Endothelial cell of hepatic sinusoid (primary cell): Measurements from ENCODE around the gene S100A14.
"Not testable (repeated sequence)": the region's sequence is repeated elsewhere in the genome, so short reads cannot be mapped to it uniquely, and the experiment has no call there.

Experiments
- in situ Hi-C: cut with HindIII; loops from 2 replicates; pipeline ENCODE4 v1.10.0; 2017; ENCODE audit warnings: low sequenced_read_pairs

Gene S100A14

DNA sequence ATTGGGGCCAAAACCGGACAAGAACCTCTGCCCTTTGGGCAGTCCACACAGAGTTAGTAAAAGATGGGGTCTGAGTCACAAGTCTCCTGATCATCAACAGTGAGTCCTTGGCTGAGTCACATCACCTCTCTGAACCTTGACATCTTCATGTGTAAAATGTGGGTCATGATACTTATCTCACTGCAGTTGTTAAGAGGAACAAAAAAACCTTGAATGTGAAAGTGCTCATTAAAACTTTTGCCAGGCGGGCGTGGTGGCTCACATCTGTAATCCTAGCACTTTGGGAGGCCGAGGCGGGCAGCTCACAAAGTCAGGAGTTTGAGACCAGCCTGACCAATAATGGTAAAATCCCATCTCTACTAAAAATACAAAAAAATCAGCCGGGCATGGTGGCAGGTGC lies 18.9 kb downstream of the S100A14 start:
- in situ Hi-C loops = no loop called here

GRCh38 chr1:153592748-153593147 lies 23.4 kb downstream of the S100A14 start:
- in situ Hi-C loops = no loop called here

GRCh38 chr1:153588482-153588881 lies 27.6 kb downstream of the S100A14 start:
- in situ Hi-C loops = no loop called here

DNA sequence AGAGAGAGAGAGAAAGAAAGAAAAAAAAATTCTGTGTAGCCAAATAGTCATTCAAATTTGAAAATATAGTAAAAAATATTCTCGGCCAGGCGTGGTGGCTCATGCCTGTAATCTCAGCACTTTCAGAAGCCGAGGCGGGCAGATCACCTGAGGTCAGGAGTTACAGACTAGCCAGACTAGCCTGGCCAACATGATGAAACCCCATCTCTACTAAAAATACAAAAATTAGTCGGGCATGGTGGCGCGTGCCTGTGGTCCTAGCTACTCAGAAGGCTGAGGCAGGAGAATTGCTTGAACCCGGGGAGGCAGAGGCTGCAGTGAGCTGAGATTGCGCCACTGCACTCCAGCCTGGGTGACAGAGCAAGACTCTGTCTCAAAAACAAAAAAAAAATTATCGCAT lies 28.1 kb downstream of the S100A14 start:
- in situ Hi-C loops = not testable (repeated sequence)

- in situ Hi-C loops = no loop called here
Measured at GRCh38 chr1:153587314-153587713, 28.8 kb downstream of the S100A14 start.

DNA sequence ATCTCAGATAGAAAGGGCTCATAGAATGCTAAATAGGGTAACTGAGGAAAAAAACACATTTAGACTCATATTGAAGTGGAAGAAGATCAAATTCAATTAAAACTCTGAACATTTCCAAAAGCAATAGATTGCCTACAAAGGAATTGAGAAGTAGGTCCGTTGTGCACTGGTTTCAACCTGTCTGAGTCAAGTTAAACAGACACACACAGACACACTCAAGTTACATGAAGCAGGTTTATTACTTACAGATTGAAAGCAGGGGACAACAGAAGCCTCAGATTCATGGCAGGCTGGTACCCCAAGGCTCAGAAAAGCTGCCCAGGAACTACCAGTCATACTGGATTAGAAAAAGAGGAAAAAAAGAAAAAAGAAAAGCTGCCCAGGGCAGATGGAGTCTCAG lies 29.8 kb downstream of the S100A14 start:
- in situ Hi-C loops = no loop called here

DNA sequence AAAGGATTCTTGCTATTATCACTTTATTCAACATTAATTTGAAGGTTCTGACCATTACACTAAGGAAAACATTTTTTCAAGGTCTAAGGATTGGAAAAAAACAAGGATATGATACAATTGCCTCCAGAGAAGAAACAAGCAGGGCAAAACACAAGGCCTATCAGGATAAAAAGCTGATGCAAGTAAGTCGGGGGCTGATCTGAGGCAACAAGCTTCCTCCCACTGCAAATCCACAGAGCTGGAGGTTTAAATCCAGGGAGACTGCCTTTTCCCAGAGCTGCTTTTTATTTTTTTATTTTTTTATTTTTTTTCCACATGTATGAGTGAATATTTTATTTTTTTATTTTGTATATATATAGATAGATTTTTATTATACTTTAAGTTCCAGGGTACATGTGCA lies 31.1 kb downstream of the S100A14 start:
- in situ Hi-C loops = no loop called here

GRCh38 chr1:153583976-153584375 lies 32.1 kb downstream of the S100A14 start:
- in situ Hi-C loops = no loop called here

DNA sequence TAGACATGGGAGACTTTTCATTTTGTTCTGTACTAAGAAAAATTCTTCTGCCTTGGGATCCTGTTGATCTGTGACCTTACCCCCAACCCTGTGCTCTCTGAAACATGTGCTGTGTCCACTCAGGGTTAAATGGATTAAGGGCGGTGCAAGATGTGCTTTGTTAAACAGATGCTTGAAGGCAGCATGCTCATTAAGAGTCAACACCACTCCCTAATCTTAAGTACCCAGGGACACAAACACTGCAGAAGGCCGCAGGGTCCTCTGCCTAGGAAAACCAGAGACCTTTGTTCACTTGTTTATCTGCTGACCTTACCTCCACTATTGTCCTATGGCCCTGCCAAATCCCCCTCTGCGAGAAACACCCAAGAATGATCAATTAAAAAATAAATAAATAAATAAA lies 32.6 kb downstream of the S100A14 start:
- in situ Hi-C loops = not testable (repeated sequence)

DNA sequence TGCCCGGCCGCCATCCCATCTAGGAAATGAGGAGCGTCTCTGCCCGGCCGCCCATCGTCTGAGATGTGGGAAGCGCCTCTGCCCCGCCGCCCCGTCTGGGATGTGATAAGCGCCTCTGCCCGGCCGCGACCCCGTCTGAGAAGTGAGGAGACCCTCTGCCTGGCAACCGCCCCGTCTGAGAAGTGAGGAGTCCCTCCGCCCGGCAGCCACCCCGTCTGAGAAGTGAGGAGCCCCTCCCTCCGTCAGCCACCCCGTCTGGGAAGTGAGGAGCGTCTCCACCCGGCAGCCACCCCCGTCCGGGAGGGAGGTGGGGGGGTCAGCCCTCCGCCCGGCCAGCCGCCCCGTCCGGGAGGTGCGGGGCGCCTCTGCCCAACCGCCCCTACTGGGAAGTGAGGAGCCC lies 33.3 kb downstream of the S100A14 start:
- in situ Hi-C loops = not testable (repeated sequence)

GRCh38 chr1:153578936-153579335 lies 37.2 kb downstream of the S100A14 start:
- in situ Hi-C loops = loop anchor here (10.0 kb wide), 1 partner anchor 74 kb away; no protein-coding TSS in a partner anchor

- in situ Hi-C loops = loop anchor here (10.0 kb wide), 1 partner anchor 74 kb away; no protein-coding TSS in a partner anchor
Measured at GRCh38 chr1:153578490-153578889, 37.6 kb downstream of the S100A14 start.

- in situ Hi-C loops = loop anchor here (10.0 kb wide), 1 partner anchor 73 kb away; no protein-coding TSS in a partner anchor
Measured at GRCh38 chr1:153577624-153578051, 38.5 kb downstream of the S100A14 start.

GRCh38 chr1:153577138-153577537 lies 39.0 kb downstream of the S100A14 start:
- in situ Hi-C loops = loop anchor here (10.0 kb wide), 1 partner anchor 72 kb away; no protein-coding TSS in a partner anchor

DNA sequence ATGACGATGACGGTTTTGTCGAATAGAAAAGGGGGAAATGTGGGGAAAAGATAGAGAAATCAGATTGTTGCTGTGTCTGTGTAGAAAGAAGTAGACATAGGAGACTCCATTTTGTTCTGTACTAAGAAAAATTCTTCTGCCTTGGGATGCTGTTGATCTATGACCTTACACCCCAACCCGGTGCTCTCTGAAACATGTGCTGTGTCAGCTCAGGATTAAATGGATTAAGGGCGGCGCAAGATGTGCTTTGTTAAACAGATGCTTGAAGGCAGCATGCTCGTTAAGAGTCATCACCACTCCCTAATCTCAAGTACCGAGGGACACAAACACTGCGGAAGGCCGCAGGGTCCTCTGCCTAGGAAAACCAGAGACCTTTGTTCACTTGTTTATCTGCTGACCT lies 40.6 kb downstream of the S100A14 start:
- in situ Hi-C loops = loop anchor here (10.0 kb wide), 1 partner anchor 71 kb away; no protein-coding TSS in a partner anchor

DNA sequence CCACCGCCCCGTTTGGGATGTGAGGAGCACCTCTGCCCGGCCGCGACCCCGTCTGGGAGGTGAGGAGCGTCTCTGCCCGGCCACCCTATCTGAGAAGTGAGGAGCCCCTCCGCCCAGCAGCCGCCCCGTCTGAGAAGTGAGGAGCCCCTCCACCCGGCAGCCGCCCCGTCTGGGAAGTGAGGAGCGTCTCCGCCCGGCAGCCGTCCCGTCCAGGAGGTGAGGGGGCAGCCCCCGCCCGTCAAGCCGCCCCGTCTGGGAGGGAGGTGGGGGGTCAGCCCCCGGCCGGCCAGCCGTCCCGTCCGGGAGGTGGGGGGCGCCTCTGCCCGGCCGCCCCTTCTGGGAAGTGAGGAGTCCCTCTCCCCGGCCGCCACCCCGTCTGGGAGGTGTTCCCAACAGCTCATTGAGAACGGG lies 41.0 kb downstream of the S100A14 start:
- in situ Hi-C loops = loop anchor here (10.0 kb wide), 1 partner anchor 70 kb away; no protein-coding TSS in a partner anchor

DNA sequence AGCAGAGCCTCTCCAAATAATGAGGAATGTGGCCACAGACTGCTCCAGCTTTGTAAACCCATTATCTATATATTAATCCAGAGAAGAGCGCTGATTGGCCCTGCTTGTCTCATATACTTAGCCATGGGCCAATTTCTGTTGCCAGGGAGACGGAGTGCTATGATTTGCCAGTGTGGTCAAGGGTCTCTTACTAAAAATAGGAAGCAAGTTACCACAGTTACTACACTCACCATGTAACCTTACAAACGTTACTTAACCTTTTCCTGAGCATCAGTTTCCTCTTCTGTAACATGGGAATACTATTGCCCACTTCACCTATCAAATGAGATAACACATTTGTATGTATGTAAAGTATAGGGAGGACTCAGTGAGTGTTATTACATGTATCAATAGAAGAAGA lies 42.8 kb downstream of the S100A14 start:
- in situ Hi-C loops = loop anchor here (10.0 kb wide), 1 partner anchor 69 kb away; no protein-coding TSS in a partner anchor

DNA sequence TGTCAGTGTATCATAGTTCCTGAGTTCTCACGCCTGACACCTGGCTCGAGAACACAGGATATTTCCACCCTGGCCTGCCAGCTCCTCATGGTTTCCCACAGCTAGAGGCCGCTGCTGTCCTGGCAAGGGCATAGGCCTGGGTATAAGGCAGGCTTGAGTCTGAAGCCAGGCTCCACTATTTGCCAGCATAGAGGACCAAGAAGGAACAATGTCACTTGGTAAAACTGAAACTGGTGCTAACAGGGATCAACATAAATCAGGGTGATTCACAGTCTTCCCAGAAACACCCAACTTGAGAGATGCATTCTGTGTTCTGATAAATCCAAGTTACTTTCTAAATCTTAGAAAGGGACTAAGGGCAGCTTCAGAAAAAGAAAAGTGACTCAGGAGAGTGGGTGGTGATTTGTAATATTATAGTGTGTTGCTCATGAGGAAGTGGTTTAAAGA lies 43.5 kb downstream of the S100A14 start:
- in situ Hi-C loops = loop anchor here (10.0 kb wide), 1 partner anchor 68 kb away; no protein-coding TSS in a partner anchor

DNA sequence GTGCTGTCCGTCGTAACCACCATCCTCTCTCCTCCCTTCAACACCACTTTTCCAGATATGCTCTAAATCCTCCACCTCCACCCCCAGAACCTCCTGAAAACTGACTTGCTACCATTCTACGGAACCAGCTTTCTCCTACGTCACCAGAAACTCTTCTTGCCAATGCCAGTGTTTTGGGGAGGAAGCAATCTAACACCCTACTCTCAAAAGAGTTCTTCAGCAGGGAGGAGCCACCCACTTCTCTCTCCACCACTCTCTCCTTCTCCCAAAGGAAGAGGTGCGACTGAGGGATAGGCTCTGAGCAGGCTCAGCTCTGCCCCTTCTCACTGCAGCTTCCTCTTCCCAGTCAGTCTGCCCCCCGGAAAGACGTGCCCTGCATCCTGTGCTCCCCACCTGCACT lies 44.4 kb downstream of the S100A14 start:
- in situ Hi-C loops = loop anchor here (10.0 kb wide), 1 partner anchor 67 kb away; no protein-coding TSS in a partner anchor

- in situ Hi-C loops = loop anchor here (10.0 kb wide), 1 partner anchor 66 kb away; no protein-coding TSS in a partner anchor
Measured at GRCh38 chr1:153570874-153571273, 45.3 kb downstream of the S100A14 start.

DNA sequence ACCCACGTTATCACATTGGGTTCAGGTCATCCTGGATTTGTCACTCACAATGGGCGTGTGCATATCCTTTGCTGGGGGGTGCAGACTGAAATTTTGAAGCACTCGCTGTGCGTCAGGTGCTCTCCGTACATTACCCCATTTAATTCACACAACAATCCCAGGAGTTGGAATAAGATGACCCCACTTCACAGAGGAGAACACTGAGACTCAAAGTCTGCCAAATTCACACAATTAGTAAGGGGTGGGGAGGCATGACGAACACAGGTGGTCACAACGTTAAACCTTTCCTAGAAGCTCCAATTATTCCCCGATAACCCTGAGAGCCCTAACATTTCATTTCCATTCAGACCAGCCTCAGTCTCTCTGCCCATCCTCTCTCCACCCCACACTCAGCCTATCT lies 46.7 kb downstream of the S100A14 start:
- in situ Hi-C loops = no loop called here

DNA sequence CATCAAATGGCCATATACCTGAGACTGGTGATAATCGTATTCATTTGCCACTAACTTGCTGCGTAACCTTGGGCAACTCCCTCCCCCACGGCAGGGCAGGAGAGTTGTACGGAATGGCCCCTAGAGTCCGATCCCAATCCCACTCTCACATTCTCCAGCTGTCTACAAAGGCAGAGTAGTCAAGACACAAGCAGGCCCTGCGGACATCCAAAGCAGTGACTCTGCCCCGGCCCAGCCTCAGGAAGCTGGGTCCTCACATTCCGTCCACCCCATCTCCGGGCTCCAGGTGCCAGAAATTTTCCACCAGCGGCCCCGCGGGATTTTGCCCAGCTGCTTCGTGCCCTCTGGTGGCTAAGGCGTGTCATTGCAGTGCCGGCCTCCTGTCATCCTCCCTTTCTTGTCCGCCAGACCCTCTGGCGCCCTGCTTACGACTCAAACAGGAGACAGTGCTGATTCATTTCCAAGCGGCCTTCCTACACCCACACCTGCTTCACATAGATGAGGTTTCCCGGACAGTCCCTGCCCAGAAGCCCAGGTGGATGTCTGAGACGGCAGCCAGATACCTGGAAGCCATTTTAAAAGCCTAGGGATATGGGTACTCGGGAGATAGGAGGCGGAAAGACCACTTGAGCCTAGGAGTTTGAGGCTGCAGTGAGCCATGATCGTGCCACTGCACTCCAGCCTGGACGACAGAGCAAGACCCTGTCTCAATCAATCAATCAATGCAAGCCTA lies 47.6 kb downstream of the S100A14 start:
- in situ Hi-C loops = no loop called here
